OCI-LY7 (cell line): ENCODE results near the gene FIGLA. TPM values are rescaled to one million over a fixed set of nuclear protein-coding genes. Genes with fewer than 3 reads are reported as not detected.

Source experiments
- BruUV-seq: library from RNA; stranded (reverse); fragments of 400-500 nt; replicated peaks from 2 replicates; lab custom pipeline; 2021; lab: Mats Ljungman, UMichigan
- CTCF ChIA-PET: fragments of 300-600 bp; sonication (Branson Sonifier 250); formaldehyde crosslinking; loops from one replicate; lab custom pipeline; 2022; ENCODE audit warnings: antibody characterized with exemption; ENCODE audit not compliant: unreplicated experiment; lab: Charles Lee
- POLR2A ChIA-PET: fragments of 300-600 bp; sonication (Branson Sonifier 250); formaldehyde crosslinking; loops from one replicate; lab custom pipeline; 2022; ENCODE audit warnings: antibody characterized with exemption; lab: Charles Lee
- DNase-seq: peaks from one replicate; pipeline ENCODE4 v3.0.0-alpha.2; 2015; ENCODE audit warnings: low spot score
- H2AFZ ChIP-seq: fragments of 200-600 bp; sonication (generic), shearing (Covaris generic); 2 replicates; pipeline ENCODE4 v1.6.1; 2014; ENCODE audit warnings: mild to moderate bottlenecking, antibody characterized with exemption, low read length, moderate library complexity
- H3K27ac ChIP-seq: fragments of 200-600 bp; sonication (generic); 2 replicates; pipeline ENCODE4 v1.5.1; 2014; ENCODE audit warnings: mixed run types, low read depth, mild to moderate bottlenecking, moderate library complexity, low read length, inconsistent platforms; ENCODE audit not compliant: poor library complexity, severe bottlenecking
- H3K36me3 ChIP-seq: fragments of 200-600 bp; sonication (generic); 2 replicates; pipeline ENCODE4 v1.6.1; 2014; ENCODE audit warnings: mild to moderate bottlenecking, antibody characterized with exemption, low read length, moderate library complexity, mixed read lengths; ENCODE audit not compliant: insufficient read depth
- H3K4me1 ChIP-seq: fragments of 200-600 bp; sonication (generic); 2 replicates; pipeline ENCODE4 v1.5.1; 2014; ENCODE audit warnings: mild to moderate bottlenecking, low read length; ENCODE audit not compliant: insufficient read depth, poor library complexity, severe bottlenecking
- H3K4me2 ChIP-seq: fragments of 200-600 bp; sonication (generic); 2 replicates; pipeline ENCODE4 v1.6.1; 2014; ENCODE audit warnings: mild to moderate bottlenecking, low read length
- H3K4me3 ChIP-seq: fragments of 200-600 bp; sonication (generic); 2 replicates; pipeline ENCODE4 v1.5.1; 2014; ENCODE audit warnings: mild to moderate bottlenecking, low read depth, low read length; ENCODE audit not compliant: poor library complexity, severe bottlenecking
- H3K79me2 ChIP-seq: fragments of 200-600 bp; sonication (generic); 2 replicates; pipeline ENCODE4 v1.6.1; 2016; ENCODE audit warnings: low read depth, mild to moderate bottlenecking, low read length, moderate library complexity, mixed read lengths; ENCODE audit not compliant: insufficient read depth
- H3K9me2 ChIP-seq: fragments of 200-600 bp; sonication (generic); 2 replicates; pipeline ENCODE4 v1.6.1; 2016; ENCODE audit warnings: mild to moderate bottlenecking, low read length, mixed read lengths; ENCODE audit not compliant: insufficient read depth
- H3K9me3 ChIP-seq: fragments of 200-600 bp; sonication (generic); 2 replicates; pipeline ENCODE4 v1.6.1; 2014; ENCODE audit warnings: mild to moderate bottlenecking, mixed run types, low read length, mixed read lengths
- H4K20me1 ChIP-seq: fragments of 200-600 bp; sonication (generic); 2 replicates; pipeline ENCODE4 v1.6.1; 2014; ENCODE audit warnings: mild to moderate bottlenecking, antibody characterized with exemption, low read length, moderate library complexity, mixed read lengths; ENCODE audit not compliant: insufficient read depth
- CTCF ChIP-seq: fragments of 200-600 bp; sonication (generic); conservative IDR thresholded peaks from 2 replicates; pipeline ENCODE4 v1.5.1; 2014; ENCODE audit warnings: mild to moderate bottlenecking, antibody characterized with exemption, low read length, moderate library complexity, mixed read lengths
- EZH2phosphoT487 ChIP-seq: fragments of 200-600 bp; sonication (generic); IDR thresholded peaks from 2 replicates; pipeline ENCODE4 v1.6.1; 2018; ENCODE audit warnings: low read depth, borderline replicate concordance, mild to moderate bottlenecking, mixed run types, antibody characterized with exemption, low read length, moderate library complexity, mixed read lengths
- intact Hi-C: fragments of 100-400 bp; cut with micrococcal nuclease; formaldehyde crosslinking; loops from one replicate; pipeline ENCODE4 v1.10.0; 2022; ENCODE audit not compliant: unreplicated experiment
- total RNA-seq, 2 experiments: library from RNA; depleted of rRNA in 1 of 2; stranded (reverse); fragments of >200 nt in 1 of 2; shearing (Covaris generic) in 1 of 2; gene quantifications; 2 replicates each; pipeline ENCODE4 v1.2.3, GENCODE V29; 2014 to 2022

Gene FIGLA
- total RNA-seq, 2 experiments from 2014 or later: not detected

- Histone ChIP-seq H3K9me2 (no peaks in the 10 kb centered on the region), H3K4me2 (no peak overlapping the region), H3K4me1 (no peaks in the 10 kb centered on the region), H3K79me2 (no peaks in the 10 kb centered on the region), H3K9me3 (no peaks in the 10 kb centered on the region), H4K20me1 (no peaks in the 10 kb centered on the region), H3K27ac (no peak overlapping the region), H2AFZ (no peak overlapping the region), H3K36me3 (no peaks in the 10 kb centered on the region), H3K4me3 (no peak overlapping the region)
- BruUV-seq: no TSS peak
- intact Hi-C loops: no loop called here
- ChIA-PET CTCF (no interaction called here), POLR2A (interaction anchor here (0.5 kb wide), 1 partner anchor 525 kb away, joined by 3 read pairs; no protein-coding TSS in a partner anchor)
- DNase-seq: no peak
- TF ChIP-seq CTCF: no peak
- TF ChIP-seq EZH2phosphoT487: no peak
These were observed 39.9 kb upstream of the FIGLA start for GRCh38 chr2:70830366-70830765.

GRCh38 chr2:70829916-70830315 lies 39.5 kb upstream of the FIGLA start:
- intact Hi-C loops: no loop called here
- TF ChIP-seq CTCF: no peak
- no peak for TF ChIP-seq EZH2phosphoT487
- CTCF ChIA-PET: no interaction called here
- no peaks in the 10 kb centered on the region for H3K9me3 ChIP-seq
- BruUV-seq: no TSS peak
- DNase-seq: no peak
- H3K4me3 ChIP-seq: no peak overlapping the region
- H3K4me2 ChIP-seq: no peak overlapping the region
- no peak overlapping the region for H2AFZ ChIP-seq
- POLR2A ChIA-PET: interaction anchor here (0.5 kb wide), 1 partner anchor 524 kb away, joined by 3 read pairs; no protein-coding TSS in a partner anchor
- no peaks in the 10 kb centered on the region for H3K4me1 ChIP-seq
- no peaks in the 10 kb centered on the region for H3K36me3 ChIP-seq
- H3K27ac ChIP-seq: no peak overlapping the region
- no peaks in the 10 kb centered on the region for H4K20me1 ChIP-seq
- H3K9me2 ChIP-seq: no peaks in the 10 kb centered on the region
- H3K79me2 ChIP-seq: no peaks in the 10 kb centered on the region

- Histone ChIP-seq H3K36me3 (no peaks in the 10 kb centered on the region), H4K20me1 (no peaks in the 10 kb centered on the region), H3K79me2 (no peaks in the 10 kb centered on the region), H3K27ac (no peak overlapping the region), H3K4me2 (no peak overlapping the region; the same call in 1 of the 2 replicates), H3K9me3 (no peaks in the 10 kb centered on the region), H3K4me3 (no peak overlapping the region), H3K9me2 (no peaks in the 10 kb centered on the region), H2AFZ (no peak overlapping the region), H3K4me1 (no peaks in the 10 kb centered on the region)
- BruUV-seq: no TSS peak
- POLR2A ChIA-PET: no interaction called here
- DNase-seq: peak; percentile 5
- CTCF ChIA-PET: no interaction called here
- intact Hi-C loops: no loop called here
- TF ChIP-seq CTCF (no peak), EZH2phosphoT487 (no peak)
These were observed 38.7 kb upstream of the FIGLA start for GRCh38 chr2:70828914-70829824.
